Measurements from ENCODE around the gene VWA3B. TPM values are rescaled to one million over a fixed set of nuclear protein-coding genes. Genes with fewer than 3 reads are reported as not detected.

VWA3B gene
- total and polyA plus RNA-seq, 8 donors: 0.03 to 134 (median 2.2) TPM; not detected in 2

GRCh38 chr2:98293931-98294687 lies 207.1 kb downstream of the VWA3B start:
- WGBS, 5 donors: 47 to 64% (median 57%) methylated on average over 12 of the region's 12 CpGs
- Histone ChIP-seq H3K27me3 (no peaks in the 10 kb centered on the region), H3K4me1 (peaks cover 12 to 42% (median 26%) of the 10 kb centered on the region in 4 donors), H3K4me3 (no peak overlapping the region), H3K36me3 (no peaks in the 10 kb centered on the region), H3K9me3 (peaks cover 0 to 8% (median 3%) of the 10 kb centered on the region in 4 donors), H3K27ac (peak overlapping the region in 2 of 5 donors; percentile 46 to 49)
- TF ChIP-seq POLR2AphosphoS5 (IDR thresholded peaks at IDR 0.05): peak in 2 of 3 donors; percentile 45 to 49
- no peak for TF ChIP-seq POLR2A (IDR thresholded peaks at IDR 0.05)
- DNase-seq: peak; percentile 38 to 72
- intact Hi-C loops (cut with DNase I; ENCODE audit: low total_unique reads): no loop called here

DNA sequence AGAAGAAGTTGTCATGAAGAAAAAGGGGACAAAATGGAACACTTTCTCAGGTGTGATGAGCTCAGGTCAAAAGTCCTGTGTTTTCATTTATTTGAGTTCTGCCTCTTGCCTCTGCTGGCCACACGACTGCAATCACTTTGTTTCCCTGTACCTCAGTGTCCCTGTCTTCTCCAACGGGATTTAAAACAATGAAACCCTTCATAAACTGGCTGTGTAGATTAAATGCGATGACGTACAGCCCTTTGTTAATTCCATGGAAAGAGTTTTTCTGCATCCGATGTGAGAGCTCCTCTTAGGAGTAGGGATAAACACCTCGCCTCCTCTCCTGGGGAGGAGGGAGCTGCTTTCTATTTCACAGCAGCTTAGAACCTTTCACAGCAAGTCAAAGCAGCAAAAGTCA lies 207.7 kb downstream of the VWA3B start:
- Histone ChIP-seq H3K27ac (peak overlapping the region in 2 of 5 donors; percentile 46 to 49), H3K9me3 (peaks cover 0 to 5% (median 2%) of the 10 kb centered on the region in 4 donors), H3K4me1 (peaks cover 16 to 48% (median 31%) of the 10 kb centered on the region in 4 donors), H3K27me3 (no peaks in the 10 kb centered on the region), H3K4me3 (no peak overlapping the region), H3K36me3 (no peaks in the 10 kb centered on the region)
- no peak for TF ChIP-seq EP300 (IDR thresholded peaks at IDR 0.05)
- TF ChIP-seq POLR2AphosphoS5 (IDR thresholded peaks at IDR 0.05): no peak
- TF ChIP-seq, protein P1, sequence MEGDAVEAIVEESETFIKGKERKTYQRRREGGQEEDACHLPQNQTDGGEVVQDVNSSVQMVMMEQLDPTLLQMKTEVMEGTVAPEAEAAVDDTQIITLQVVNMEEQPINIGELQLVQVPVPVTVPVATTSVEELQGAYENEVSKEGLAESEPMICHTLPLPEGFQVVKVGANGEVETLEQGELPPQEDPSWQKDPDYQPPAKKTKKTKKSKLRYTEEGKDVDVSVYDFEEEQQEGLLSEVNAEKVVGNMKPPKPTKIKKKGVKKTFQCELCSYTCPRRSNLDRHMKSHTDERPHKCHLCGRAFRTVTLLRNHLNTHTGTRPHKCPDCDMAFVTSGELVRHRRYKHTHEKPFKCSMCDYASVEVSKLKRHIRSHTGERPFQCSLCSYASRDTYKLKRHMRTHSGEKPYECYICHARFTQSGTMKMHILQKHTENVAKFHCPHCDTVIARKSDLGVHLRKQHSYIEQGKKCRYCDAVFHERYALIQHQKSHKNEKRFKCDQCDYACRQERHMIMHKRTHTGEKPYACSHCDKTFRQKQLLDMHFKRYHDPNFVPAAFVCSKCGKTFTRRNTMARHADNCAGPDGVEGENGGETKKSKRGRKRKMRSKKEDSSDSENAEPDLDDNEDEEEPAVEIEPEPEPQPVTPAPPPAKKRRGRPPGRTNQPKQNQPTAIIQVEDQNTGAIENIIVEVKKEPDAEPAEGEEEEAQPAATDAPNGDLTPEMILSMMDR (IDR thresholded peaks at IDR 0.05): no peak
- no peak for TF ChIP-seq POLR2A (IDR thresholded peaks at IDR 0.05)
- intact Hi-C loops (cut with DNase I; ENCODE audit: low total_unique reads): no loop called here
- DNase-seq: no peak
- 44 to 60% (median 56%) methylated on average over 6 of the region's 6 CpGs for WGBS, 5 donors

DNA sequence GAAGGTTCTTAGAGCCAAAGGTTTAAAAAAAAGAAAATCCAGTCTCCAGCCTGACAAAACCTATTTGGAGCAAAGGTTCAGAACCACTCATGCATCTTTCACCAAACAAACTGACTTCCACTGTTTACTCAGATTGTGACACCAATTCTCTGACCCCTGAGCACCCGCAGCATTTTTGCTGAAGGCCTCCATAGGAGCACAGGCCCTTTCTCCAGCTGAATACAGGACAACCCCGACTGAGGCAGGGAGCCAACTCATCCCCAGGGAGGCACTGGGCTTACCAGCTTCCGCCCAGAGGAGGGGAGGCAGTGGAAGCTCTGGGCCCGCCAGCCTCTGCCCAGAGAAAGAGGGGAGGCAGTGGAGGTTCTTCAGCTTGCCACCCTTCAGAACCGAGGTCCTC lies 208.3 kb downstream of the VWA3B start:
- Histone ChIP-seq H3K27me3 (no peaks in the 10 kb centered on the region), H3K4me3 (no peak overlapping the region), H3K27ac (peak overlapping the region in 1 of 5 donors; percentile 49), H3K9me3 (no peaks in the 10 kb centered on the region), H3K4me1 (peaks cover 16 to 54% (median 32%) of the 10 kb centered on the region in 4 donors), H3K36me3 (no peaks in the 10 kb centered on the region)
- intact Hi-C loops (cut with DNase I; ENCODE audit: low total_unique reads): no loop called here
- no peak for DNase-seq
- TF ChIP-seq, protein P1 (IDR thresholded peaks at IDR 0.05): no peak
- TF ChIP-seq EP300 (IDR thresholded peaks at IDR 0.05) (no peak), POLR2A (IDR thresholded peaks at IDR 0.05) (no peak), POLR2AphosphoS5 (IDR thresholded peaks at IDR 0.05) (no peak)
- 74 to 80% (median 78%) methylated on average over 5 of the region's 5 CpGs for WGBS, 5 donors

DNA sequence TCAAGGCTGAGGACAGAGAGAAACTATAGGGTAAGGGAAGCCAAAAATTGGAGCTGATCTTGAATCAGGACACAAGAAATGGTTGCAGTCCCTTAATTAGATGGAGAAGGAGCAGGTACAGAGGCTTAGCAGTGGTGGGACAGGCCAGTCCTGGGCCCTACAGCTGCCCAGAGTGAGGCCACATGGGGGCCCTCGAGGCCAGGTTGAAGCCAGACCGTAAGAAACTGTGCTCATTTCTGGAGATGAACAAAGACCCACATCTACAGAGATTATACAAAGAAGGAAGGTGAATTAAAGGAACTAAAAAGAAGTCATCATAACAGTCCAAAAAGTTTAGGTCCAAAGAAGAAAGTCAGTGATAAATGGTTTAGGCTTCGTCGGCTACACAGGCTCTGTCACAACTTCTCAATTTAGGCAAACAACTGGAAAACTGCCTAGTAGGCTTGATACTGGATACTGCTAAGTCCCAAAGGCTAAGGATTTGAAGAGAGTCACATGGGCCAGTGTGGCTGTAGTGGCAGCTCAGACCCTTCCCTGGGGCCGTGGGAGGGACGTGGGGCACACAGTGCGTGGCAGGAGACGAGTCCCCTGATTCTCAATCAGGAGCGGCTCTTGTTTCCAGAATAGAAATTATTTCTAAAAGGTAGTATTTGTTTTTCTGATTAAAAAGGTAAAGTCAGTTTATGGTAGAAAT lies 208.9 kb downstream of the VWA3B start:
- WGBS, 5 donors: 40 to 52% (median 46%) methylated on average over 9 of the region's 9 CpGs
- intact Hi-C loops (cut with DNase I; ENCODE audit: low total_unique reads): no loop called here
- TF ChIP-seq POLR2A (IDR thresholded peaks at IDR 0.05) (no peak), POLR2AphosphoS5 (IDR thresholded peaks at IDR 0.05) (no peak), EP300 (IDR thresholded peaks at IDR 0.05) (no peak)
- TF ChIP-seq, protein P1 (IDR thresholded peaks at IDR 0.05): peak in 1 of 7 experiments; percentile 27
- H3K27ac ChIP-seq: no peak overlapping the region
- no peak overlapping the region for H3K4me3 ChIP-seq
- H3K9me3 ChIP-seq: no peaks in the 10 kb centered on the region
- DNase-seq: no peak
- H3K36me3 ChIP-seq: no peaks in the 10 kb centered on the region
- H3K27me3 ChIP-seq: no peaks in the 10 kb centered on the region
- peaks cover 16 to 55% (median 33%) of the 10 kb centered on the region in 4 donors for H3K4me1 ChIP-seq
